ENCODE measurements around the gene CROCC.
A peak's percentile ranks its signal among the peaks of the same experiment; 100 is the strongest.

Gene CROCC

DNA sequence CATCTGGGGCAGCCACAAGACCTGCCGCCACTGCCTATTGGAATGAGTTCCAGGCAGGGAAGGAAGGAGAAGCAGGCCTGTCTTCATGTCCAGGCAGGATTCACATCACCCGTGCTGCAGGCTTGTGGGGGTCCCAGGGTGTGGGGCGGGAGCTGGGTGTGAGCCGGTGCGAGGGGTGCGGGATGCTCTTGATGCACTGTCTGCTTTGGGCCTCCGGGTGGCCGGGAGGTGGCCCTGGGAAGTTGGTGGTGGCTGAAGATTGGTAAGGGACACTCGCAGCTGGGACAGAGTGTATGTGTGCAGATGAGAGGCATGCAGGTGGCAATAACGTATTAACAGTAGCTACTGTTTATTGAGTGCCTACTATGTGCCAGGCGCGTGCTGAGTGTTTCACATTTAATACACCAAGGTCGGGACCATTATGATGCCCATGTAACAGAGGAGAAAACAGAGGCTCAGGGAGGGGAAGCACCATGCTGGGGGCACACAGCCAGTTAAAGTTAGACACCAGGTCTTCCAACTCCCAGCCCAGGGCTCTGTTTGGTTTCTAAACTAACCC is 3.3 kb downstream of the CROCC start:
- no peak for TF ChIP-seq OSR1 (CRISPR knock-in tag; IDR thresholded peaks at IDR 0.05)
- TF ChIP-seq TOX (CRISPR knock-in tag; IDR thresholded peaks at IDR 0.05; ENCODE audit: borderline replicate concordance) = no peak
- TF ChIP-seq, protein P1, sequence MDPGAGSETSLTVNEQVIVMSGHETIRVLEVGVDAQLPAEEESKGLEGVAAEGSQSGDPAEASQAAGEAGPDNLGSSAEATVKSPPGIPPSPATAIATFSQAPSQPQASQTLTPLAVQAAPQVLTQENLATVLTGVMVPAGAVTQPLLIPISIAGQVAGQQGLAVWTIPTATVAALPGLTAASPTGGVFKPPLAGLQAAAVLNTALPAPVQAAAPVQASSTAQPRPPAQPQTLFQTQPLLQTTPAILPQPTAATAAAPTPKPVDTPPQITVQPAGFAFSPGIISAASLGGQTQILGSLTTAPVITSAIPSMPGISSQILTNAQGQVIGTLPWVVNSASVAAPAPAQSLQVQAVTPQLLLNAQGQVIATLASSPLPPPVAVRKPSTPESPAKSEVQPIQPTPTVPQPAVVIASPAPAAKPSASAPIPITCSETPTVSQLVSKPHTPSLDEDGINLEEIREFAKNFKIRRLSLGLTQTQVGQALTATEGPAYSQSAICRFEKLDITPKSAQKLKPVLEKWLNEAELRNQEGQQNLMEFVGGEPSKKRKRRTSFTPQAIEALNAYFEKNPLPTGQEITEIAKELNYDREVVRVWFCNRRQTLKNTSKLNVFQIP (CRISPR knock-in tag; IDR thresholded peaks at IDR 0.05; ENCODE audit: borderline replicate concordance, low read depth) = no peak
- no peak for TF ChIP-seq ZNF565 (CRISPR knock-in tag; conservative IDR thresholded peaks at IDR 0.05; ENCODE audit: low read depth)
- no peak for TF ChIP-seq ZNF8 (CRISPR knock-in tag; IDR thresholded peaks at IDR 0.05)
- TF ChIP-seq, protein P2, sequence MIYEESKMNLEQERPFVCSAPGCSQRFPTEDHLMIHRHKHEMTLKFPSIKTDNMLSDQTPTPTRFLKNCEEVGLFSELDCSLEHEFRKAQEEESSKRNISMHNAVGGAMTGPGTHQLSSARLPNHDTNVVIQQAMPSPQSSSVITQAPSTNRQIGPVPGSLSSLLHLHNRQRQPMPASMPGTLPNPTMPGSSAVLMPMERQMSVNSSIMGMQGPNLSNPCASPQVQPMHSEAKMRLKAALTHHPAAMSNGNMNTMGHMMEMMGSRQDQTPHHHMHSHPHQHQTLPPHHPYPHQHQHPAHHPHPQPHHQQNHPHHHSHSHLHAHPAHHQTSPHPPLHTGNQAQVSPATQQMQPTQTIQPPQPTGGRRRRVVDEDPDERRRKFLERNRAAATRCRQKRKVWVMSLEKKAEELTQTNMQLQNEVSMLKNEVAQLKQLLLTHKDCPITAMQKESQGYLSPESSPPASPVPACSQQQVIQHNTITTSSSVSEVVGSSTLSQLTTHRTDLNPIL (CRISPR knock-in tag; IDR thresholded peaks at IDR 0.05; ENCODE audit: low read depth) = no peak
- TF ChIP-seq ZNF70 (CRISPR knock-in tag; IDR thresholded peaks at IDR 0.05) = no peak
- TF ChIP-seq, protein P3, sequence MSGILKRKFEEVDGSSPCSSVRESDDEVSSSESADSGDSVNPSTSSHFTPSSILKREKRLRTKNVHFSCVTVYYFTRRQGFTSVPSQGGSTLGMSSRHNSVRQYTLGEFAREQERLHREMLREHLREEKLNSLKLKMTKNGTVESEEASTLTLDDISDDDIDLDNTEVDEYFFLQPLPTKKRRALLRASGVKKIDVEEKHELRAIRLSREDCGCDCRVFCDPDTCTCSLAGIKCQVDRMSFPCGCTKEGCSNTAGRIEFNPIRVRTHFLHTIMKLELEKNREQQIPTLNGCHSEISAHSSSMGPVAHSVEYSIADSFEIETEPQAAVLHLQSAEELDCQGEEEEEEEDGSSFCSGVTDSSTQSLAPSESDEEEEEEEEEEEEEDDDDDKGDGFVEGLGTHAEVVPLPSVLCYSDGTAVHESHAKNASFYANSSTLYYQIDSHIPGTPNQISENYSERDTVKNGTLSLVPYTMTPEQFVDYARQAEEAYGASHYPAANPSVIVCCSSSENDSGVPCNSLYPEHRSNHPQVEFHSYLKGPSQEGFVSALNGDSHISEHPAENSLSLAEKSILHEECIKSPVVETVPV (CRISPR knock-in tag; IDR thresholded peaks at IDR 0.05) = no peak
- TF ChIP-seq, protein P4, sequence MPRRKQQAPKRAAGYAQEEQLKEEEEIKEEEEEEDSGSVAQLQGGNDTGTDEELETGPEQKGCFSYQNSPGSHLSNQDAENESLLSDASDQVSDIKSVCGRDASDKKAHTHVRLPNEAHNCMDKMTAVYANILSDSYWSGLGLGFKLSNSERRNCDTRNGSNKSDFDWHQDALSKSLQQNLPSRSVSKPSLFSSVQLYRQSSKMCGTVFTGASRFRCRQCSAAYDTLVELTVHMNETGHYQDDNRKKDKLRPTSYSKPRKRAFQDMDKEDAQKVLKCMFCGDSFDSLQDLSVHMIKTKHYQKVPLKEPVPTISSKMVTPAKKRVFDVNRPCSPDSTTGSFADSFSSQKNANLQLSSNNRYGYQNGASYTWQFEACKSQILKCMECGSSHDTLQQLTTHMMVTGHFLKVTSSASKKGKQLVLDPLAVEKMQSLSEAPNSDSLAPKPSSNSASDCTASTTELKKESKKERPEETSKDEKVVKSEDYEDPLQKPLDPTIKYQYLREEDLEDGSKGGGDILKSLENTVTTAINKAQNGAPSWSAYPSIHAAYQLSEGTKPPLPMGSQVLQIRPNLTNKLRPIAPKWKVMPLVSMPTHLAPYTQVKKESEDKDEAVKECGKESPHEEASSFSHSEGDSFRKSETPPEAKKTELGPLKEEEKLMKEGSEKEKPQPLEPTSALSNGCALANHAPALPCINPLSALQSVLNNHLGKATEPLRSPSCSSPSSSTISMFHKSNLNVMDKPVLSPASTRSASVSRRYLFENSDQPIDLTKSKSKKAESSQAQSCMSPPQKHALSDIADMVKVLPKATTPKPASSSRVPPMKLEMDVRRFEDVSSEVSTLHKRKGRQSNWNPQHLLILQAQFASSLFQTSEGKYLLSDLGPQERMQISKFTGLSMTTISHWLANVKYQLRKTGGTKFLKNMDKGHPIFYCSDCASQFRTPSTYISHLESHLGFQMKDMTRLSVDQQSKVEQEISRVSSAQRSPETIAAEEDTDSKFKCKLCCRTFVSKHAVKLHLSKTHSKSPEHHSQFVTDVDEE (CRISPR knock-in tag; IDR thresholded peaks at IDR 0.05) = no peak
- TF ChIP-seq, protein P5, sequence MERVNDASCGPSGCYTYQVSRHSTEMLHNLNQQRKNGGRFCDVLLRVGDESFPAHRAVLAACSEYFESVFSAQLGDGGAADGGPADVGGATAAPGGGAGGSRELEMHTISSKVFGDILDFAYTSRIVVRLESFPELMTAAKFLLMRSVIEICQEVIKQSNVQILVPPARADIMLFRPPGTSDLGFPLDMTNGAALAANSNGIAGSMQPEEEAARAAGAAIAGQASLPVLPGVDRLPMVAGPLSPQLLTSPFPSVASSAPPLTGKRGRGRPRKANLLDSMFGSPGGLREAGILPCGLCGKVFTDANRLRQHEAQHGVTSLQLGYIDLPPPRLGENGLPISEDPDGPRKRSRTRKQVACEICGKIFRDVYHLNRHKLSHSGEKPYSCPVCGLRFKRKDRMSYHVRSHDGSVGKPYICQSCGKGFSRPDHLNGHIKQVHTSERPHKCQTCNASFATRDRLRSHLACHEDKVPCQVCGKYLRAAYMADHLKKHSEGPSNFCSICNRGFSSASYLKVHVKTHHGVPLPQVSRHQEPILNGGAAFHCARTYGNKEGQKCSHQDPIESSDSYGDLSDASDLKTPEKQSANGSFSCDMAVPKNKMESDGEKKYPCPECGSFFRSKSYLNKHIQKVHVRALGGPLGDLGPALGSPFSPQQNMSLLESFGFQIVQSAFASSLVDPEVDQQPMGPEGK (CRISPR knock-in tag; IDR thresholded peaks at IDR 0.05; ENCODE audit: borderline replicate concordance) = no peak
- no peak for TF ChIP-seq GLIS3 (CRISPR knock-in tag; IDR thresholded peaks at IDR 0.05)
- no peak for TF ChIP-seq ZFP30 (CRISPR knock-in tag; IDR thresholded peaks at IDR 0.05)
- no peak for TF ChIP-seq PPARA (CRISPR knock-in tag; IDR thresholded peaks at IDR 0.05; ENCODE audit: borderline replicate concordance)
- no peak for TF ChIP-seq TCF4 (CRISPR knock-in tag; IDR thresholded peaks at IDR 0.05; ENCODE audit: borderline replicate concordance)
- no peak for TF ChIP-seq SNAI2 (CRISPR knock-in tag; IDR thresholded peaks at IDR 0.05)
- TF ChIP-seq RARB (CRISPR knock-in tag; IDR thresholded peaks at IDR 0.05) = no peak
- no peak for TF ChIP-seq BACH2 (CRISPR knock-in tag; IDR thresholded peaks at IDR 0.05; ENCODE audit: borderline replicate concordance)
- TF ChIP-seq CSDC2 (CRISPR knock-in tag; IDR thresholded peaks at IDR 0.05) = no peak
- no peak for TF ChIP-seq ZFP3 (CRISPR knock-in tag; IDR thresholded peaks at IDR 0.05)

DNA sequence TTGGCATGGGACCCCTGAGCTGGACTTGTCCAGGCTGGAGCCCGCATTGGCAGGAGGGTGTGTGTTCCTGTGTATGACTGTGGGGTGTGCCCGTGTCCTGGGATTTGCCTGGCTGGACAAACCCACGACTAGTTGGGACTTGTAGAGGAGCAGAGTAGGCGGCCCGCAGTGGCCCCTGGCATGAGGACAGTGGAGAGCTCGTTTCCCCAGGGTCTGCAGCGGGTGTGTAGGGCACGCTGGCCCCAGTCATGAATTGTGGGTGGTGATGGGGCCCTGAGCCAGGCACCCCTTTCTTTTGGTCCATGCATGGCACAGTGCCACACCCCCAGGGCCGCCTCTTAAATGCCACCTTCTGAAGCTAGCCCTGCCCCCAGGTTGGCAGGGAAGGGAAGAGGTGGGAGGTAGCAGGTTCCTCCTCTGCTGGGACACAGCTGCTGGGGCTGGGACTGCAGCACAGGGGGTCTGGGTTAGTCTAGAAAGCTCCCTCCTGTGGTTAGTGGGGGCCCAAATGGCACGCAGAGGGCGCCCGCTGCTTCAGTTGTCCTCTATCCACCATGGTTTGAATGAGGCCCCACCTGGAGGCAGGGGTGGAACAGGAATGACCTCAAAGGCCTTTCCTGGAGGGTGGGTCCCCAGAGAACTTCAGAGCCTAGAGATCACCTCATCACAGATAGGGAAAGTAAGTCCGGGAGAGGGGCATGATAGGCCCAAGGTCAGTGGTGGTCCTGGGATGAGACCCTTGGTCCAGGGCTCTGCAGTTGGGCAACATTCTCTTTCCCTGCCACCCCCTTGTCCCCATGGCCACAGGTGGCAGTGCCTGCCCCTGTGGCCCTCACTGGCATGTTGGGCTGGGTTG is 4.1 kb downstream of the CROCC start:
- TF ChIP-seq TCF4 (CRISPR knock-in tag; IDR thresholded peaks at IDR 0.05; ENCODE audit: borderline replicate concordance) = no peak
- no peak for TF ChIP-seq ZFP30 (CRISPR knock-in tag; IDR thresholded peaks at IDR 0.05)
- TF ChIP-seq ESRRG (CRISPR knock-in tag; IDR thresholded peaks at IDR 0.05) = no peak
- TF ChIP-seq, protein P1 (CRISPR knock-in tag; IDR thresholded peaks at IDR 0.05; ENCODE audit: borderline replicate concordance, low read depth) = no peak
- no peak for TF ChIP-seq BACH2 (CRISPR knock-in tag; IDR thresholded peaks at IDR 0.05; ENCODE audit: borderline replicate concordance)
- TF ChIP-seq, protein P4 (CRISPR knock-in tag; IDR thresholded peaks at IDR 0.05) = no peak
- no peak for TF ChIP-seq ZNF565 (CRISPR knock-in tag; conservative IDR thresholded peaks at IDR 0.05; ENCODE audit: low read depth)
- TF ChIP-seq, protein P3 (CRISPR knock-in tag; IDR thresholded peaks at IDR 0.05) = no peak
- TF ChIP-seq ZNF70 (CRISPR knock-in tag; IDR thresholded peaks at IDR 0.05) = no peak
- no peak for TF ChIP-seq CSDC2 (CRISPR knock-in tag; IDR thresholded peaks at IDR 0.05)
- no peak for TF ChIP-seq GLIS3 (CRISPR knock-in tag; IDR thresholded peaks at IDR 0.05)
- no peak for TF ChIP-seq PPARA (CRISPR knock-in tag; IDR thresholded peaks at IDR 0.05; ENCODE audit: borderline replicate concordance)
- ATAC-seq = no peak

More for the DNA sequence above, 3.3 kb downstream of the CROCC start:
- ATAC-seq = peak; percentile 9; the same call in 1 of the 3 replicates

All from SK-N-SH treated with all-trans-retinoic acid at 6 μM for 48 hours (cell line).